Loucy (cell line): ENCODE data around the gene TNKS1BP1.

Source experiments
- H2AFZ ChIP-seq: fragments of 200-600 bp; sonication (generic); 2 replicates; pipeline ENCODE4 v1.6.0; 2016; ENCODE audit warnings: antibody characterized with exemption, mild to moderate bottlenecking, low read length, moderate library complexity
- H3F3A ChIP-seq: fragments of 200-600 bp; 2 replicates; pipeline ENCODE4 v1.6.0; 2016; ENCODE audit warnings: antibody characterized with exemption, low read depth, mild to moderate bottlenecking
- H3K27me3 ChIP-seq: fragments of 200-600 bp; sonication (generic); 2 replicates; pipeline ENCODE4 v1.6.1; 2014; ENCODE audit warnings: low read length, mild to moderate bottlenecking; ENCODE audit not compliant: insufficient read depth, poor library complexity, severe bottlenecking
- H3K36me3 ChIP-seq: fragments of 200-600 bp; sonication (generic); 2 replicates; pipeline ENCODE4 v1.6.1; 2016; ENCODE audit warnings: low read length; ENCODE audit not compliant: insufficient read depth
- H3K4me1 ChIP-seq: fragments of 200-600 bp; sonication (generic); 2 replicates; pipeline ENCODE4 v1.5.1; 2014; ENCODE audit warnings: low read length, mild to moderate bottlenecking; ENCODE audit not compliant: insufficient read depth, poor library complexity, severe bottlenecking
- H3K4me2 ChIP-seq: fragments of 200-600 bp; sonication (generic); 2 replicates; pipeline ENCODE4 v1.6.0; 2014; ENCODE audit warnings: antibody characterized with exemption, low read length, low read depth, mild to moderate bottlenecking; ENCODE audit not compliant: poor library complexity, severe bottlenecking
- H3K4me3 ChIP-seq: fragments of 200-600 bp; sonication (generic); 2 replicates; pipeline ENCODE4 v1.5.1; 2014; ENCODE audit warnings: low read length, mild to moderate bottlenecking, mixed read lengths; ENCODE audit not compliant: poor library complexity, severe bottlenecking
- H3K79me2 ChIP-seq: fragments of 200-600 bp; sonication (generic); 2 replicates; pipeline ENCODE4 v1.6.1; 2014; ENCODE audit warnings: low read length; ENCODE audit not compliant: insufficient read depth
- H3K9ac ChIP-seq: fragments of 200-600 bp; sonication (generic); 2 replicates; pipeline ENCODE4 v1.6.0; 2014; ENCODE audit warnings: mild to moderate bottlenecking, low read depth, low read length, moderate library complexity; ENCODE audit not compliant: poor library complexity, severe bottlenecking
- H3K9me2 ChIP-seq: fragments of 200-600 bp; sonication (generic); replicated peaks from 2 replicates; pipeline ENCODE4 v1.6.1; 2016; ENCODE audit warnings: low read depth, low read length, mixed read lengths
- H3K9me3 ChIP-seq: fragments of 200-600 bp; sonication (generic); 2 replicates; pipeline ENCODE4 v1.6.1; 2014; ENCODE audit warnings: mild to moderate bottlenecking, antibody characterized with exemption, low read length, low read depth; ENCODE audit not compliant: insufficient read depth
- H4K20me1 ChIP-seq: fragments of 200-600 bp; sonication (generic); 2 replicates; pipeline ENCODE4 v1.6.0; 2014; ENCODE audit warnings: antibody characterized with exemption, low read length, mild to moderate bottlenecking; ENCODE audit not compliant: insufficient read depth, poor library complexity, severe bottlenecking
- CTCF ChIP-seq: fragments of 200-600 bp; sonication (generic); conservative IDR thresholded peaks from 2 replicates; pipeline ENCODE4 v1.5.1; 2014; ENCODE audit warnings: mild to moderate bottlenecking, antibody characterized with exemption, low read length
- EZH2phosphoT487 ChIP-seq: fragments of 200-600 bp; IDR thresholded peaks from 2 replicates; pipeline ENCODE4 v1.6.1; 2018; ENCODE audit warnings: antibody characterized with exemption, mild to moderate bottlenecking, moderate library complexity, borderline replicate concordance

The TNKS1BP1 gene

GRCh38 chr11:57251037-57251436 is 73.7 kb downstream of the TNKS1BP1 start:
- H3K4me3 ChIP-seq = no peak overlapping the region
- H3K27me3 ChIP-seq = peaks cover 10% of the 10 kb centered on the region
- no peak overlapping the region for H3K9ac ChIP-seq
- H3K36me3 ChIP-seq = no peaks in the 10 kb centered on the region
- no peaks in the 10 kb centered on the region for H4K20me1 ChIP-seq
- H3K9me2 ChIP-seq = no peaks in the 10 kb centered on the region
- no peaks in the 10 kb centered on the region for H3K79me2 ChIP-seq
- H3K4me2 ChIP-seq = no peak overlapping the region
- no peaks in the 10 kb centered on the region for H3K9me3 ChIP-seq
- H3F3A ChIP-seq = no peaks in the 10 kb centered on the region
- H3K4me1 ChIP-seq = no peaks in the 10 kb centered on the region
- H2AFZ ChIP-seq = no peak overlapping the region
- TF ChIP-seq CTCF (no peak), EZH2phosphoT487 (no peak)
